NCI-H2081 (cell line): ENCODE measurements around the gene RIC1.
"Not testable (repeated sequence)": the region's sequence is repeated elsewhere in the genome, so short reads cannot be mapped to it uniquely, and the experiment has no call there.

Experiments used
- DNase-seq, 2 experiments: peaks; one replicate each; lab custom pipeline; 2025; lab: John Stamatoyannopoulos, UW

The RIC1 gene

GRCh38 chr9:5628530-5629311 is at the start of gene RIC1:
RIC1 (plus strand) TSS chr9:5629107; CDS start chr9:5629310, 203 bp downstream.
- DNase-seq, result peak; percentile 91 to 93

GRCh38 chr9:5579881-5580280 is 49.0 kb upstream of the RIC1 start:
- no peak for DNase-seq

GRCh38 chr9:5580650-5581049 is 48.3 kb upstream of the RIC1 start:
- no peak for DNase-seq

GRCh38 chr9:5581706-5582105 is 47.2 kb upstream of the RIC1 start:
- DNase-seq, result not testable (repeated sequence)

GRCh38 chr9:5582835-5583195 is 46.1 kb upstream of the RIC1 start:
- no peak for DNase-seq

GRCh38 chr9:5586391-5586802 is 42.5 kb upstream of the RIC1 start:
- no peak for DNase-seq

- no peak for DNase-seq
These were observed 41.9 kb upstream of the RIC1 start for GRCh38 chr9:5587024-5587423.

GRCh38 chr9:5592231-5592630 is 36.7 kb upstream of the RIC1 start:
- no peak for DNase-seq

GRCh38 chr9:5592904-5593303 is 36.0 kb upstream of the RIC1 start:
- DNase-seq, result no peak

GRCh38 chr9:5593904-5594303 is 35.0 kb upstream of the RIC1 start:
- no peak for DNase-seq

GRCh38 chr9:5596173-5596572 is 32.7 kb upstream of the RIC1 start:
- DNase-seq, result no peak

- DNase-seq, result no peak
These were observed 20.3 kb upstream of the RIC1 start for GRCh38 chr9:5608298-5609225.

GRCh38 chr9:5609226-5609596 is 19.7 kb upstream of the RIC1 start:
- no peak for DNase-seq

GRCh38 chr9:5610491-5610890 is 18.4 kb upstream of the RIC1 start:
- DNase-seq, result no peak

- no peak for DNase-seq
These were observed 17.4 kb upstream of the RIC1 start for GRCh38 chr9:5611321-5612184.

GRCh38 chr9:5612185-5612530 is 16.7 kb upstream of the RIC1 start:
- DNase-seq, result no peak

GRCh38 chr9:5614192-5614591 is 14.7 kb upstream of the RIC1 start:
- no peak for DNase-seq

- no peak for DNase-seq
These were observed 13.9 kb upstream of the RIC1 start for GRCh38 chr9:5614985-5615384.

GRCh38 chr9:5617749-5618148 is 11.2 kb upstream of the RIC1 start:
- no peak for DNase-seq

- no peak for DNase-seq
These were observed 8.4 kb upstream of the RIC1 start for GRCh38 chr9:5620494-5620893.

- no peak for DNase-seq
These were observed 7.6 kb upstream of the RIC1 start for GRCh38 chr9:5621327-5621726.

- no peak for DNase-seq
These were observed 6.9 kb upstream of the RIC1 start for GRCh38 chr9:5622016-5622415.
